Transverse colon (tissue), 3 donors: Measurements from ENCODE around the gene TTC19.

Source experiments
- POLR2A ChIP-seq: fragments of 450-650 bp; IDR thresholded peaks from one replicate; pipeline ENCODE4 v1.6.1; 2016; ENCODE audit warnings: antibody characterized with exemption, mild to moderate bottlenecking, moderate library complexity
- TF ChIP-seq, protein P1 (sequence below), 5 experiments: fragments of 200-600 bp in 3 of 5; fragments of 450-650 bp in 2 of 5; sonication (generic) in 3 of 5; IDR thresholded peaks; 1 replicate in 2 of 5; 2 replicates in 3 of 5; pipeline ENCODE4 v1.5.1; 2016 to 2017; ENCODE audit warnings: antibody characterized with exemption in 5 of 5, inconsistent platforms in 3 of 5, mild to moderate bottlenecking in 2 of 5, moderate library complexity in 1 of 5

DNA sequence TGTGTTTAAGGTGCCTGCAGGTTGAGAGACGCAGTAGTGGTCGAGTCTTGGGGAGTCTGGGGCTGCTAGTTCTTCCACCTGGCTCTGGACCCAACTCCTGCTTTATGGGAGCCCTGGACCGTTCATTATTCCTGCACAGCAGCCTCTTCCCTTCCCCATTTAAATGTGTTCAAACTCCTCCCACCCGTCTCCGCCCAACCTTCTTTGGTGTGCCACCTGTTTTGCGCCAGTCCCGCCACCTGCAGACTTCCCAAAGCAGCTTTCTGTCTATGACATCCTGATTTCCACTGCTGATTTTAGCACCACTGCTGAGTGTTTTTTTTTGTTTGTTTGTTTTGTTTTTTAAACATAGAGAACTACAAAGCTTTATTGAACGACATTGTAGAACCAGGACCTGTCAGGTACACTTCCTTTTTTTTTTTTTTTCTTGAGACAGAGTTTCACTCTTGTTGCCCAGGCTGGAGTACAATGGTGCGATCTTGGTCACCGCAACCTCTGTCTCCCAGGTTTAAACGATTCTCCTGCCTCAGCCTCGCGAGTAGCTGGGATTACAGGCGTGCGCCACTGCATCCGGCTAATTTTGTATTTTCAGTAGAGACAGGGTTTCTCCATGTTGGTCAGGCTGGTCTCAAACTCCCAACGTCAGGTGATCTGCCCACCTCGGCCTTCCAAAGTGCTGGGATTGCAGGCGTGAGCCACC is 41.9 kb upstream of the TTC19 start:
- TF ChIP-seq, protein P1, sequence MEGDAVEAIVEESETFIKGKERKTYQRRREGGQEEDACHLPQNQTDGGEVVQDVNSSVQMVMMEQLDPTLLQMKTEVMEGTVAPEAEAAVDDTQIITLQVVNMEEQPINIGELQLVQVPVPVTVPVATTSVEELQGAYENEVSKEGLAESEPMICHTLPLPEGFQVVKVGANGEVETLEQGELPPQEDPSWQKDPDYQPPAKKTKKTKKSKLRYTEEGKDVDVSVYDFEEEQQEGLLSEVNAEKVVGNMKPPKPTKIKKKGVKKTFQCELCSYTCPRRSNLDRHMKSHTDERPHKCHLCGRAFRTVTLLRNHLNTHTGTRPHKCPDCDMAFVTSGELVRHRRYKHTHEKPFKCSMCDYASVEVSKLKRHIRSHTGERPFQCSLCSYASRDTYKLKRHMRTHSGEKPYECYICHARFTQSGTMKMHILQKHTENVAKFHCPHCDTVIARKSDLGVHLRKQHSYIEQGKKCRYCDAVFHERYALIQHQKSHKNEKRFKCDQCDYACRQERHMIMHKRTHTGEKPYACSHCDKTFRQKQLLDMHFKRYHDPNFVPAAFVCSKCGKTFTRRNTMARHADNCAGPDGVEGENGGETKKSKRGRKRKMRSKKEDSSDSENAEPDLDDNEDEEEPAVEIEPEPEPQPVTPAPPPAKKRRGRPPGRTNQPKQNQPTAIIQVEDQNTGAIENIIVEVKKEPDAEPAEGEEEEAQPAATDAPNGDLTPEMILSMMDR (IDR thresholded peaks at IDR 0.05) = no peak
- no peak for TF ChIP-seq POLR2A
